HL-60 (cell line): ENCODE measurements around the gene URB1.

ENCODE experiments used
- DNase-seq, 2 experiments: peaks; one replicate each; pipeline ENCODE4 v3.0.0-alpha.2; 2010 to 2020; ENCODE audit warnings: low read depth in 1 of 2, low spot score in 1 of 2
- H3K27ac ChIP-seq: fragments of 250-450 bp; sonication (Bioruptor Pico); replicated peaks from 2 replicates; pipeline ENCODE4 v1.5.1; 2020; ENCODE audit warnings: mild to moderate bottlenecking, moderate library complexity
- H3K27me3 ChIP-seq: fragments of 250-450 bp; sonication (Bioruptor Pico); 2 replicates; pipeline ENCODE4 v1.5.1; 2021; ENCODE audit warnings: mild to moderate bottlenecking, moderate library complexity; ENCODE audit not compliant: insufficient read depth, poor library complexity, severe bottlenecking
- H3K4me3 ChIP-seq: replicated peaks from 2 replicates; pipeline ENCODE4 v1.5.1; 2011; ENCODE audit warnings: mild to moderate bottlenecking, control low read depth, low read length; ENCODE audit not compliant: insufficient read depth
- GABPA ChIP-seq: IDR thresholded peaks from 2 replicates; pipeline ENCODE4 v1.6.1; 2012; ENCODE audit warnings: low read depth
- POLR2AphosphoS5 ChIP-seq: IDR thresholded peaks from 2 replicates; pipeline ENCODE4 v1.6.1; 2012; ENCODE audit warnings: low read depth
- SPI1 ChIP-seq: IDR thresholded peaks from 2 replicates; pipeline ENCODE4 v1.6.1; 2012; ENCODE audit warnings: low read depth, mild to moderate bottlenecking, borderline replicate concordance
- TF ChIP-seq, protein P1 (sequence below): IDR thresholded peaks from one replicate; pipeline ENCODE4 v1.5.1; 2011; ENCODE audit warnings: low read length, control low read depth, inconsistent platforms; ENCODE audit not compliant: insufficient read depth
- TF ChIP-seq, protein P2 (sequence below): IDR thresholded peaks from 2 replicates; pipeline ENCODE4 v1.6.1; 2012; ENCODE audit warnings: low read depth; ENCODE audit not compliant: insufficient replicate concordance

URB1 gene

DNA sequence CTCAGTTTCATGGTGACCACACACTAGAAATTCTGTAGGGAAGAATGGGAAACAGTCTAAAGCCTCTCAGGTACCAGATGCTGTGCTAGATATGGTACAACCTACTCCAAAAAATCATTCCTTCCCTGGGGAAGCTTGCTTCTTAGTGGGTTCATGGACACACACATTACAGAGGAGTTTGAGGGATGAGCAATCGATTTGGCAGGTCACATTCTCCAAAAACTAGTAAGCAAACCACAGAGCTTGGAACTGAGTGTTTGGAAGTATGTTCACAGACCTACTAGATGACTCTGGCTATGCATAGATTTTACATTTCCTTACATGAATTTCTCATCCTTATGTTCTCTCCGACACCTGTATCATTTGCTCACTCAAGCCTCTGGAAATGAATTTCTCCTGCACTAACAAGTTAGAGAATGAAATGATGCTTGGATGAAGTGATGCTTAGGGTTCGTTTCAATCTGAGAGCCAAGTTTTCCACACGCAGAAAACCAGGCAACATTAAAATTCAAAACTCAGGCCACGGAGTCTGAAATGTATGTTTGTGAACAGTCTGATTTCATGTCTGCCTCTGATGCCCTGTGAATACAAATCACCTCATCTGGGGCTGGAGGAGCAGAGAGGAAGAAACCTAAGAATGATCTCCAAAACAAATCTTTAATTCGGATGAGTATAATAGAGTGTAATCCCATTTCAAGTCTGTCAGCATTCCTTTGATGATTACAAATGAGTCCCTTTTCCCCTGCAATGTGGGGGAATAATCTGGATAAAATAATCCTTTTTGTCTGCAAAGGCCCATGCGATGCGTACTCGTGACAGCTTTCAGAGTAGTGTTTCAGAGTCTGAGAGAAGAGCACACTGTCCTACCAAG lies 30.7 kb upstream of the URB1 start:
- TF ChIP-seq SPI1 (no peak), POLR2AphosphoS5 (no peak)
- TF ChIP-seq, protein P1, sequence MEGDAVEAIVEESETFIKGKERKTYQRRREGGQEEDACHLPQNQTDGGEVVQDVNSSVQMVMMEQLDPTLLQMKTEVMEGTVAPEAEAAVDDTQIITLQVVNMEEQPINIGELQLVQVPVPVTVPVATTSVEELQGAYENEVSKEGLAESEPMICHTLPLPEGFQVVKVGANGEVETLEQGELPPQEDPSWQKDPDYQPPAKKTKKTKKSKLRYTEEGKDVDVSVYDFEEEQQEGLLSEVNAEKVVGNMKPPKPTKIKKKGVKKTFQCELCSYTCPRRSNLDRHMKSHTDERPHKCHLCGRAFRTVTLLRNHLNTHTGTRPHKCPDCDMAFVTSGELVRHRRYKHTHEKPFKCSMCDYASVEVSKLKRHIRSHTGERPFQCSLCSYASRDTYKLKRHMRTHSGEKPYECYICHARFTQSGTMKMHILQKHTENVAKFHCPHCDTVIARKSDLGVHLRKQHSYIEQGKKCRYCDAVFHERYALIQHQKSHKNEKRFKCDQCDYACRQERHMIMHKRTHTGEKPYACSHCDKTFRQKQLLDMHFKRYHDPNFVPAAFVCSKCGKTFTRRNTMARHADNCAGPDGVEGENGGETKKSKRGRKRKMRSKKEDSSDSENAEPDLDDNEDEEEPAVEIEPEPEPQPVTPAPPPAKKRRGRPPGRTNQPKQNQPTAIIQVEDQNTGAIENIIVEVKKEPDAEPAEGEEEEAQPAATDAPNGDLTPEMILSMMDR, result no peak
- TF ChIP-seq, protein P2, sequence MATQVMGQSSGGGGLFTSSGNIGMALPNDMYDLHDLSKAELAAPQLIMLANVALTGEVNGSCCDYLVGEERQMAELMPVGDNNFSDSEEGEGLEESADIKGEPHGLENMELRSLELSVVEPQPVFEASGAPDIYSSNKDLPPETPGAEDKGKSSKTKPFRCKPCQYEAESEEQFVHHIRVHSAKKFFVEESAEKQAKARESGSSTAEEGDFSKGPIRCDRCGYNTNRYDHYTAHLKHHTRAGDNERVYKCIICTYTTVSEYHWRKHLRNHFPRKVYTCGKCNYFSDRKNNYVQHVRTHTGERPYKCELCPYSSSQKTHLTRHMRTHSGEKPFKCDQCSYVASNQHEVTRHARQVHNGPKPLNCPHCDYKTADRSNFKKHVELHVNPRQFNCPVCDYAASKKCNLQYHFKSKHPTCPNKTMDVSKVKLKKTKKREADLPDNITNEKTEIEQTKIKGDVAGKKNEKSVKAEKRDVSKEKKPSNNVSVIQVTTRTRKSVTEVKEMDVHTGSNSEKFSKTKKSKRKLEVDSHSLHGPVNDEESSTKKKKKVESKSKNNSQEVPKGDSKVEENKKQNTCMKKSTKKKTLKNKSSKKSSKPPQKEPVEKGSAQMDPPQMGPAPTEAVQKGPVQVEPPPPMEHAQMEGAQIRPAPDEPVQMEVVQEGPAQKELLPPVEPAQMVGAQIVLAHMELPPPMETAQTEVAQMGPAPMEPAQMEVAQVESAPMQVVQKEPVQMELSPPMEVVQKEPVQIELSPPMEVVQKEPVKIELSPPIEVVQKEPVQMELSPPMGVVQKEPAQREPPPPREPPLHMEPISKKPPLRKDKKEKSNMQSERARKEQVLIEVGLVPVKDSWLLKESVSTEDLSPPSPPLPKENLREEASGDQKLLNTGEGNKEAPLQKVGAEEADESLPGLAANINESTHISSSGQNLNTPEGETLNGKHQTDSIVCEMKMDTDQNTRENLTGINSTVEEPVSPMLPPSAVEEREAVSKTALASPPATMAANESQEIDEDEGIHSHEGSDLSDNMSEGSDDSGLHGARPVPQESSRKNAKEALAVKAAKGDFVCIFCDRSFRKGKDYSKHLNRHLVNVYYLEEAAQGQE, result no peak
- no peak for DNase-seq
- no peak overlapping the region for H3K4me3 ChIP-seq
- H3K27me3 ChIP-seq, result no peaks in the 10 kb centered on the region
- H3K27ac ChIP-seq, result no peak overlapping the region

DNA sequence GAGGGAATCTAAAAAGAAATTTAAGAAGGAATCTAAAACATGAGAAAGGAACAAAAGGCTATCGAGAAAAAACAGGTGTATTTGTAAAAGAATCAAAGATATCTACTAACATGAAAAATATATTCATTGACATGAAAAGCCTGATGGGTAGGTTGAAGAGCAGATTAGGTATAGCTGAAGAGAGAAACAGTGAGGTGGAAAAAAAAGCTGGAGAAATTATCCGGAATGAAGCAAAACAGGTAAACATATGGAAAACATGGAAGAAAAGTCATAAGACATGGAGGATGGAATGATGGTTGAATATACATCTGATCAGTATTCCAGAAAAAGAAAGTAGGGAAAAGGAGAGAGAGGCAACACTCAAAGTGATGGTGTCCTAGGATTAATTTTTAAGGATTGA lies 29.3 kb upstream of the URB1 start:
- no peak for DNase-seq
- TF ChIP-seq, protein P2, result no peak
- no peak for TF ChIP-seq GABPA
- TF ChIP-seq SPI1, result no peak
- TF ChIP-seq, protein P1, result no peak
- TF ChIP-seq POLR2AphosphoS5, result no peak
- H3K27ac ChIP-seq, result no peak overlapping the region

GRCh38 chr21:32418146-32418545 lies 25.3 kb upstream of the URB1 start:
- H3K27me3 ChIP-seq, result peaks cover 11% of the 10 kb centered on the region
- no peak for DNase-seq
- H3K4me3 ChIP-seq, result no peak overlapping the region
- no peak overlapping the region for H3K27ac ChIP-seq
- TF ChIP-seq, protein P2, result no peak
- no peak for TF ChIP-seq GABPA
- TF ChIP-seq, protein P1, result no peak
- TF ChIP-seq POLR2AphosphoS5, result no peak
- TF ChIP-seq SPI1, result no peak

More for the DNA sequence above, 29.3 kb upstream of the URB1 start:
- no peak overlapping the region for H3K4me3 ChIP-seq
- H3K27me3 ChIP-seq, result no peaks in the 10 kb centered on the region
